A673 (cell line): ENCODE data around the gene PLPPR3. TPM values are rescaled to one million over a fixed set of nuclear protein-coding genes. Genes with fewer than 3 reads are reported as not detected.

ENCODE experiments used
- Bru-seq: library from RNA; stranded (reverse); fragments of 400-500 nt; gene quantifications from one replicate; lab custom pipeline; 2021; lab: Mats Ljungman, UMichigan
- BruChase-seq, 2 experiments: library from RNA; stranded (reverse); fragments of 400-500 nt; gene quantifications; one replicate each; lab custom pipeline; 2021; lab: Mats Ljungman, UMichigan
- BruUV-seq: library from RNA; stranded (reverse); fragments of 400-500 nt; replicated peaks from 2 replicates; lab custom pipeline; 2021; lab: Mats Ljungman, UMichigan
- CTCF ChIA-PET: fragments of 300-600 bp; sonication (Branson Sonifier 250); formaldehyde crosslinking; loops from one replicate; lab custom pipeline; 2022; ENCODE audit warnings: antibody characterized with exemption; lab: Charles Lee
- POLR2A ChIA-PET: fragments of 300-600 bp; sonication (Branson Sonifier 250); formaldehyde crosslinking; loops from one replicate; lab custom pipeline; 2022; ENCODE audit warnings: antibody characterized with exemption; ENCODE audit not compliant: low non-redundant PET; lab: Charles Lee
- DNase-seq: peaks from one replicate; pipeline ENCODE4 v3.0.0-alpha.2; 2015; ENCODE audit warnings: low spot score
- H3K27ac ChIP-seq: fragments of 200-600 bp; sonication (generic); 2 replicates; pipeline ENCODE4 v1.5.1; 2016; ENCODE audit warnings: mixed run types, low read depth, mild to moderate bottlenecking, mixed read lengths, antibody characterized with exemption, low read length; ENCODE audit not compliant: poor library complexity, severe bottlenecking
- H3K27me3 ChIP-seq: fragments of 200-600 bp; sonication (generic); replicated peaks from 2 replicates; pipeline ENCODE4 v1.6.1; 2017; ENCODE audit warnings: mixed run types, low read depth, mild to moderate bottlenecking, mixed read lengths, antibody characterized with exemption, low read length; ENCODE audit not compliant: insufficient read depth, poor library complexity
- H3K36me3 ChIP-seq: fragments of 200-600 bp; sonication (generic); 2 replicates; pipeline ENCODE4 v1.6.1; 2016; ENCODE audit warnings: mixed run types, mild to moderate bottlenecking, mixed read lengths, antibody characterized with exemption, low read length; ENCODE audit not compliant: insufficient read depth, poor library complexity, severe bottlenecking
- H3K4me1 ChIP-seq: fragments of 200-600 bp; sonication (generic); 2 replicates; pipeline ENCODE4 v1.6.1; 2017; ENCODE audit warnings: mixed run types, mild to moderate bottlenecking, mixed read lengths, antibody characterized with exemption, low read length; ENCODE audit not compliant: insufficient read depth, poor library complexity, severe bottlenecking
- H3K4me3 ChIP-seq: fragments of 200-600 bp; sonication (generic); 2 replicates; pipeline ENCODE4 v1.5.1; 2016; ENCODE audit warnings: low read depth, mixed run types, mild to moderate bottlenecking, mixed read lengths, low read length; ENCODE audit not compliant: poor library complexity, severe bottlenecking
- H3K9me3 ChIP-seq: fragments of 200-600 bp; sonication (generic); 2 replicates; pipeline ENCODE4 v1.6.1; 2016; ENCODE audit warnings: mixed run types, low read depth, mild to moderate bottlenecking, mixed read lengths, antibody characterized with exemption, low read length; ENCODE audit not compliant: poor library complexity, severe bottlenecking
- EZH2 ChIP-seq: fragments of 200-600 bp; sonication (generic); IDR thresholded peaks from 2 replicates; pipeline ENCODE4 v1.6.1; 2017; ENCODE audit warnings: borderline replicate concordance, low read depth, mild to moderate bottlenecking, mixed read lengths, antibody characterized with exemption, low read length; ENCODE audit not compliant: poor library complexity, severe bottlenecking
- intact Hi-C: fragments of 100-400 bp; cut with micrococcal nuclease; formaldehyde crosslinking; loops from one replicate; pipeline ENCODE4 v1.10.0; 2022; ENCODE audit not compliant: unreplicated experiment
- long read RNA-seq: library from polyadenylated mRNA; stranded (forward); transcript quantifications from one replicate; pipeline ENCODE4 v2.0.0, GENCODE V29; 2022
- total RNA-seq: library from RNA; stranded (reverse); gene quantifications from 2 replicates; pipeline ENCODE4 v1.2.3, GENCODE V29; 2021
- TF ChIP-seq, protein P1 (sequence below): fragments of 300-800, 200-600 bp; sonication (generic); conservative IDR thresholded peaks from 2 replicates; pipeline ENCODE4 v1.5.1; 2017; ENCODE audit warnings: low read depth, mild to moderate bottlenecking, antibody characterized with exemption, low read length, moderate library complexity, mixed read lengths

Gene PLPPR3, protein sequence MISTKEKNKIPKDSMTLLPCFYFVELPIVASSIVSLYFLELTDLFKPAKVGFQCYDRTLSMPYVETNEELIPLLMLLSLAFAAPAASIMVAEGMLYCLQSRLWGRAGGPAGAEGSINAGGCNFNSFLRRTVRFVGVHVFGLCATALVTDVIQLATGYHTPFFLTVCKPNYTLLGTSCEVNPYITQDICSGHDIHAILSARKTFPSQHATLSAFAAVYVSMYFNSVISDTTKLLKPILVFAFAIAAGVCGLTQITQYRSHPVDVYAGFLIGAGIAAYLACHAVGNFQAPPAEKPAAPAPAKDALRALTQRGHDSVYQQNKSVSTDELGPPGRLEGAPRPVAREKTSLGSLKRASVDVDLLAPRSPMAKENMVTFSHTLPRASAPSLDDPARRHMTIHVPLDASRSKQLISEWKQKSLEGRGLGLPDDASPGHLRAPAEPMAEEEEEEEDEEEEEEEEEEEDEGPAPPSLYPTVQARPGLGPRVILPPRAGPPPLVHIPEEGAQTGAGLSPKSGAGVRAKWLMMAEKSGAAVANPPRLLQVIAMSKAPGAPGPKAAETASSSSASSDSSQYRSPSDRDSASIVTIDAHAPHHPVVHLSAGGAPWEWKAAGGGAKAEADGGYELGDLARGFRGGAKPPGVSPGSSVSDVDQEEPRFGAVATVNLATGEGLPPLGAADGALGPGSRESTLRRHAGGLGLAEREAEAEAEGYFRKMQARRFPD
- 13.3 and 20.1 TPM in 2 replicates for total RNA-seq
- percentile 25 among the genes with signal in this experiment for Bru-seq, nascent RNA
- percentile 31 among the genes with signal in this experiment for BruChase-seq, experiment 1, labeled RNA remaining after a 2-hour chase
- BruChase-seq, experiment 2, labeled RNA remaining after a 6-hour chase = percentile 28 among the genes with signal in this experiment
- long read RNA-seq, transcript PLPPR3-204 (8 exons, 2,328 nt) = major isoform, 7 of 12 reads
- long read RNA-seq, partial matches to known transcripts = 5 of 12 reads
- long read RNA-seq, other reads (novel, unspliced or antisense) = 0 of 12 reads

DNA sequence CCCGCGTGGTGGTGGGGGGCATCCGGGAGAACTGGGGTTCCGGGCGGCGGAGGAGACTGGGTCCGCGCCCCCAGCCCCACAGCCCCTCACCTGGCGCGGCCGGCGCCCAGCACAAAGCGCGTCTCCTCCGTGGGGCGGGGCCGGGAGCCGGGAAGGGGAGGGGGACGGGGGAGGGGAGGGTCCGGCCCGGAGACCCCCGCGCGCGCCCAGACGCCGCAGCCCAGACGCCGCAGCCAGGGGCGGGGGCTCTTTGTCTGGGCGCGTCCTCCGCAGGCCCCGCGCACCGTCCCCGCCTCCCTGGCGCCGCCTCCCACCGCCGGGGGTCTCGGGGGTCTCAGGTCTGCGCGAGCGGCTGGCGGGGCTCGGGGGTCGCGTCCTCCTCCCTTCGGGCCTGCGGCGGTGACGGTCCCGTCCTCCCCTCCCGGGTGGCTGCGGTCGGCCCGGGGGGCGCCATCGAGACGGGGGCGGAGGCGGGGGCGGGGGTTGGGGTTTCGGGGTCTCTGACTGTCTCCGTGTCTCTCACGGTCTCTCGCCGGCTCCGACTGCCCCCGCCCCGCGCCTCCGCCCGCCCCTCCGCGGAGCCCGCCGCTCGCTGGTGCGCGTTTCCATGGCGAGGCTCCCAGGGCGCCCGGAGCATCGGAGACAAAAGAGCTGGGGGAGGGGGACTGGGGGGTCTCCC lies at the start of gene PLPPR3:
Gene PLPPR3, minus strand, starts transcription at position 131 of the 679 bp plus-strand sequence. CDS start 396 bp downstream, outside the sequence.
- no peak for DNase-seq
- ChIA-PET CTCF (no interaction called here), POLR2A (interaction anchor here (0.5 kb wide), 1 partner anchor 14 kb away, joined by 3 read pairs; no protein-coding TSS in a partner anchor)
- no peaks in the 10 kb centered on the region for H3K36me3 ChIP-seq
- H3K4me3 ChIP-seq = peak within 1 kb of the TSS; percentile 69
- intact Hi-C loops = no loop called here
- BruUV-seq = no TSS peak
- peak within 1 kb of the TSS; percentile 47 for H3K27ac ChIP-seq
- no peaks in the 10 kb centered on the region for H3K9me3 ChIP-seq
- TF ChIP-seq, protein P1, sequence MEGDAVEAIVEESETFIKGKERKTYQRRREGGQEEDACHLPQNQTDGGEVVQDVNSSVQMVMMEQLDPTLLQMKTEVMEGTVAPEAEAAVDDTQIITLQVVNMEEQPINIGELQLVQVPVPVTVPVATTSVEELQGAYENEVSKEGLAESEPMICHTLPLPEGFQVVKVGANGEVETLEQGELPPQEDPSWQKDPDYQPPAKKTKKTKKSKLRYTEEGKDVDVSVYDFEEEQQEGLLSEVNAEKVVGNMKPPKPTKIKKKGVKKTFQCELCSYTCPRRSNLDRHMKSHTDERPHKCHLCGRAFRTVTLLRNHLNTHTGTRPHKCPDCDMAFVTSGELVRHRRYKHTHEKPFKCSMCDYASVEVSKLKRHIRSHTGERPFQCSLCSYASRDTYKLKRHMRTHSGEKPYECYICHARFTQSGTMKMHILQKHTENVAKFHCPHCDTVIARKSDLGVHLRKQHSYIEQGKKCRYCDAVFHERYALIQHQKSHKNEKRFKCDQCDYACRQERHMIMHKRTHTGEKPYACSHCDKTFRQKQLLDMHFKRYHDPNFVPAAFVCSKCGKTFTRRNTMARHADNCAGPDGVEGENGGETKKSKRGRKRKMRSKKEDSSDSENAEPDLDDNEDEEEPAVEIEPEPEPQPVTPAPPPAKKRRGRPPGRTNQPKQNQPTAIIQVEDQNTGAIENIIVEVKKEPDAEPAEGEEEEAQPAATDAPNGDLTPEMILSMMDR = no peak
- TF ChIP-seq EZH2 = no peak
- no peaks in the 10 kb centered on the region for H3K4me1 ChIP-seq
- no peaks in the 10 kb centered on the region for H3K27me3 ChIP-seq

DNA sequence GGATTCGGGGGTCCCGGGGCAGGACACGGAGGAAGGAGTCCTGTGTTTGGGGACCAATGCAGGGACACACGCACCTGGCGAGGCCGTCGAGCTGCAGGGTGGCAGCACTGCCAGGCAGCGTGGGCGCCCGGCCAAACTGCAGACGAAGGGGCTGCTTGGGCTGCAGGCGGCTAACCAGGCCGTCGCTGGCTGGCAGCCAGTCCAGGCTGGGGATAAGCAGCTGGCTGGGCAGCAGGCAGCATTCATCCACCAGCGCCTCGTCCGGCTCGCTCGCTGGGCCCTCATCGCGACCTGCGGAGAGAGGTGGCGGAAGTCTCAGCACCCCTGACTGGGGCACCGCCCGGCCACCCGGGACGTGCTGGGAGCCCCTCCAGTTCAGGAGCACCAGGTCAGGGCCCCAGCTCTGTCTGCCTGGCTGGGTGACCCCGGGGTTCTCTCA lies 49.2 kb upstream of the PLPPR3 start:
- H3K36me3 ChIP-seq = peaks cover 32% of the 10 kb centered on the region
- peaks cover 61% of the 10 kb centered on the region for H3K4me1 ChIP-seq
- peak overlapping the region; percentile 61 for H3K27ac ChIP-seq
- H3K27me3 ChIP-seq = no peaks in the 10 kb centered on the region
- CTCF ChIA-PET = no interaction called here
- peak; percentile 56 for DNase-seq
- POLR2A ChIA-PET = interaction anchor here (0.6 kb wide), 1 partner anchor 28 kb away, joined by 3 read pairs; no protein-coding TSS in a partner anchor
- H3K9me3 ChIP-seq = no peaks in the 10 kb centered on the region
- BruUV-seq = no TSS peak
- intact Hi-C loops = no loop called here
- TF ChIP-seq, protein P1 = no peak
- TF ChIP-seq EZH2 = no peak
- H3K4me3 ChIP-seq = no peak overlapping the region

DNA sequence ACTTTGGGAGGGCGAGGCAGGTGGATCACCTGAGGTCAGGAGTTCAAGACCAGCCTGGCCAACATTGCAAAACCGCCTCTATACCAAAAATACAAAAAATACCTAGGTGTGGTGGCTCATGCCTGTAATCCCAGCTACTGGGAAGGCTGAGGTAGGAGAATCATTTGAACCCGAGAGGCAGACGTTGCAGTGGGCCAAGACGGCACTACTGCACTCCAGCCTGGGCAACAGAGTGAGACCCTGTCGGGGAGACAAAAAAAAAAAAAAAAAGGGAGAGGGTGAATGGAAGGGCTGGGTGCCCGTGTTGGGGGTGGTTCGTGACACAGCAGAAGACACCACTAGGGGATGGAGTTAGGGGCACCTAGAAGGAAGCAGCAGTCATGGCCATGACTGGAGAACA lies 48.6 kb upstream of the PLPPR3 start:
- no peak for DNase-seq
- Histone ChIP-seq H3K27me3 (no peaks in the 10 kb centered on the region), H3K27ac (no peak overlapping the region), H3K4me3 (no peak overlapping the region), H3K36me3 (peaks cover 31% of the 10 kb centered on the region), H3K9me3 (no peaks in the 10 kb centered on the region), H3K4me1 (peaks cover 61% of the 10 kb centered on the region)
- ChIA-PET POLR2A (no interaction called here), CTCF (no interaction called here)
- TF ChIP-seq, protein P1 = no peak
- TF ChIP-seq EZH2 = no peak
- intact Hi-C loops = no loop called here
- no TSS peak for BruUV-seq
